ENCODE data around the gene SLC6A6.

Gene SLC6A6

DNA sequence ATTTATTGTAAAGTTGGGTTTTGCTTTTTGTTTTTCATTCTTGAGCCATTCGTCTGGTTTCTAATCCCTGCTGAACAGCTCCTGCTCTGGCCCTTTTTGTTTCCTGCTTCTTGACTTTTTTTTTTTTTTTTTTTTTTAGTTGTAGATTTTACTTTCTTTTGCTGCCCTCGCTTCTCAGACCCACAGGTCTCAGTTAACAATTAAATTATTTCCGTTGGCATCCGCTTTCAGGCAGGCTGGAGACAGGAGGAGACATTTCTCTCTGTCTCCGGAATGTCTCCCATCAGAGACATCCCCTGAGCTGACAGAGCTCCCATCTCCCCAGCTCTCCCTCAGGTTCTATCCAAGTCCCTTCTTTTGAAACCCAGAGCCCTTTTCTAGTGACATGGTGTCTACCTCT, 68.6 kb downstream of the SLC6A6 start:
- DNase-seq, result no peak

GRCh38 chr3:14471690-14472089, 69.3 kb downstream of the SLC6A6 start:
- no peak for DNase-seq

DNA sequence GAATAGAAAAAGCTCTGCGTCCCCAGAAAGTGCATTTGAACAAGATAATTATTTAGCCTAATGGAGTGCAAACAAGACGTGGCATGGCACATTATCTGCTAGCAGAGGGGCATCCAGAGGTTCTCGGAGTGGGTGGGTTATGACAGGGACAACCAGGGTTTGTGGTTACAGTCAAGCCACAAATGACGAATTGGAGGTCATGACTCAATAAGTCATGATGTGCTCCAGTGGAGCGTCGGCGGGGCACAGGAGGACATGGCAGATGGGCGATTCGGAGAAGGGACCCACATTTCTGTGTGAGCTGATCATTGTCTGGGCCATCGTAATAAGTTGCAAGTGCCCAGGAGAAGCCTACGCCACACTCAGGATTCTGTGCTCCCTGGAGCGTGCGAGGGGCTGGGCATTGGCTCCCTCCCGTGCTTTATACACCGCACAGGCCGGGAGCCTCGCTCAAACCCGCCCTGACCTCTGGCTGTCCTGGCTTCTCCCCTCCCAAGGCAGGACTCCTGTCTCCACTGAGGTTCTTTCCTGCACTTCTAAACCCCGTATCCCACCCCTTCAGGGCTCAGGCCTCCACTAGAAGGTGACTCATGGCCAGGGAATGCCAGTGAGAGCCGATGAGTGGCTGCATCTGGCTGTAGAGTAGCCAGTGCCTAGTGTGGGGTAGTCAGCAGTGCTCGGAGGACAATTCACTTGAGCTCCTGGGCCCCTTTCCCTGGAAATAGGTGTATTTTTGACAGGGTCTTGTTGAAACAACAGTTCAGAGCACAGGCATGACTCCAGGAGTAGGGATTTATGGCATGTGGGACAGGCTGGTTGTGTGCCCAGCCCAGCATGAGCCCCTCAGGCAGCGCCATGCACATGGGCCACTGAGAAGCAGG, 70.3 kb downstream of the SLC6A6 start:
- DNase-seq, result peak; percentile 66 to 91

DNA sequence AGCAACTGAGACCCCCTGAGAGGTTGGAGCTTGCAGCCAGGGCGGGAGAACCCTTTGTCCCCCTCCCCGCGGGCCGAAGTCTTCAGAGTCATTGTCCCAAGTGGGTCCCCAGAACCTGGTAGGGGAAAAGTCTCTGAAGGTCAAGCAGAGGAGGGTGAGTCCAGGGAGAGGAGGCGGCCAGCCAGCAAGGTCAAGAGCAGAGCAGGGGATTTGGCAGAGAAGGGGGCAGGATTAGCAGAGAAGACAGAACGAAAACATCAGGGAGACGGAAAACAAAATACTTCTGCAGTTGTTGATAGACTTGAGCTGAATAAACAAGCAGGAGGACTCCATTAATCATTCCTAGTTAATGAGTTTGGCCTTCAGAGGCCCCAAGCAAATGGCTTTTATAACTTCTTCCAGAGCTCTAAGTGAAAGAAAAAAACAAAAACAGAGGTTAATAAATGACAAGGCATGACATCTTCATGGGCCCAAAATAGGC, 71.0 kb downstream of the SLC6A6 start:
- no peak for DNase-seq

DNA sequence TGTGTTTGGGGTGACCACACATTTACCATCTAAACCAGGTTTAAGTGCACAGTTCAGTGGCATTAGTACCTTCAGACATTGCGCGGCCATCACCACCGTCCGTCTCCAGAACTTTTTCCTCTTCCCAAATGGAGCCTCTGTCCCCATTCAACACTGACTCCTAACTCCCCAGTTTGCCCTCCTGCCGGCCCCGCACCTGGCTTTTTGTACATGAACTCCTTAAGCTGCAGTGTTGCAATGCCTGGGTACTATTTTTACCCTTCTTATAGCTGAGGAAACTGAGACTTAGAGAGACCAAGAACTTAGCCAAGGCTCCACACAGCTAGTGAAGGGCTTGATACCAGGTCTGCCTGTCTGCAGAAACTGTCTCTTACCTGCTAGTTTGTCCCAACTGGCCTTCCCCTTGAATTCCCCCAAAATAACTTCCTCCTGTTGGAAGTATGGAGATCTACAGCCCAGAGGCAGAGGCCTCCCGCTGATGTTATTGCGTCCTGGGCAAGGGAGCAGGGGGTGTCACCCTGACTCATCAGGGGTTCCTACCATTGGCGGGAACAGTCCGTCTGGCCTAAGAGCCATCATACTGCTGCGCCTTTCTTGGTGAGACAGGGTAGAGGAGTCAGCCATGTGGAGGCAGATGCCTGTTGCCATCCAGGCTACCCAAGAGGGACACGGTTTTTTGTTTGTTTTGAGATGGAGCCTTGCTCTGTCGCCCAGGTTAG, 72.1 kb downstream of the SLC6A6 start:
- DNase-seq, result no peak

DNA sequence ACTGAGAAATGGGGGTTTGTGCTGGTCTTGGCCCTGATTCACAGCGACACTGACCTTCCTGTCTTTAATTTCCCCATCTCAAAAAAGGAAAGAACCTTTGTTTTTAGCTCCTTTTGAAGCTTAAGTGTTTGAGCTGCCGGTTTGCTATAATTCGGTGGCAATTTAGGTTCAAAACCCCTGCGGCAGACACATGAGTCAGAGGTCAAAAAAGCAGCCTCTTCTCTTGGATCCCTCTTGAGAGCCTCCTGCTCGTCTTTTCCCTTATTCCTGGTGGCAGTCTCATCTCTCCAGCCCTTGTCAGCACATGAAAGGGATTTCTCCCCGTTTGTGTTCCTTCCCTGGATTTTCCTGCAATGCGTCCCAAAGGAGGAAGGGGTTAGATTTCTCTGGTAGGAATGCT, 73.2 kb downstream of the SLC6A6 start:
- no peak for DNase-seq

- no peak for DNase-seq
Observed at GRCh38 chr3:14476583-14477265, 74.3 kb downstream of the SLC6A6 start.

GRCh38 chr3:14477311-14477935, 75.0 kb downstream of the SLC6A6 start:
- DNase-seq, result no peak

GRCh38 chr3:14478956-14479550, 76.6 kb downstream of the SLC6A6 start:
- no peak for DNase-seq

DNA sequence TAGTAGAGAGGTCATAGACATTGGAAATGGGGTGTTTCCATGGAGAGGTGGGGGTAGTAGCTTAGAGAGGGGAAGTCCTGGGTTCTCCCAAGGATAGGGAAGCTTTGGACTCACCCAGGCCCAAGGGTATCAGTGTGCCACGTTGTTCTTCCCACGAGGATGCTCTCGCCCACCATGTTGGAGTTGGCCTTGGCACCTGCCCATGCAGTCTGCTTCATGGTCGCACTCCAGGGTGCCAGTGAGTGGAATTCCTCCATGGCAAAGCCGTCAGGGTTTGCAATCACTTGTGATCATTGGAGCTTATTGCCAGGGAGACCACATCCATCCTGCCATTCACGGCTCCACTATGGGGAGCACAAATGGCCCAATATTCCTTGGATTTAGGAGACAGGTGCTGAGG, 77.2 kb downstream of the SLC6A6 start:
- no peak for DNase-seq

GRCh38 chr3:14480207-14481017, 78.0 kb downstream of the SLC6A6 start:
- no peak for DNase-seq

DNA sequence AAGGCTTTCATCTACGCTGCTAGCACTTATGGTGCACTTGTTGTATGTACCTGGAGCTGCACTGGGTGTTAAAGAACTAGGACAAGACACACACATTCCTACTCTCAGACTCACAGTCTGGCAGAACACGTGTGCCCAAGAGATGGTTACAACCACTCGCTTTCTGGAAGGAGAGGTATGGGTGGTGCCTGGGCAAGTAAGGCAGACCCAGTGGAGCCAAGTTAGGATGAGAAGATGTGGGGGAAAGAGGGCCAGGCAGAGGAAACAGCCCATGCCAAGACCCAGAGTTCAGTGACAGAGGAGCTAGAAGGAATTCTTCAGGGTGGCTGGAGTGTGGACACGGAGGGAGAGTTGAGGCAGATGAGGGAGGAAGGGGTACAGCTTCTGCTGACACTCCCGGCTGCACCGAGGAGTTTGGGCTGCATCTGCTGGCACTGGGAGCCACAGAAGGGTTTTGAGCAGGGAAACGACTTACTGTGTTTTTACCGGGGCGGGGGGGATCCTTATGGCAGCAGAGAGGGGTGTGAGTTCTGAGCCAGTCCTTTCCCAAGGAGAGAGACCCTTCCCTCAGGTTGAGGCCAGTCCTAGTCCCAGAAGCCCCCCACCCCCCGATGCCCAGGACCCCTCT, 78.7 kb downstream of the SLC6A6 start:
- no peak for DNase-seq

- DNase-seq, result no peak
Observed at GRCh38 chr3:14481646-14482036, 79.2 kb downstream of the SLC6A6 start.

- no peak for DNase-seq
Observed at GRCh38 chr3:14482271-14482721, 79.9 kb downstream of the SLC6A6 start.

GRCh38 chr3:14483286-14483685, 80.9 kb downstream of the SLC6A6 start:
- DNase-seq, result no peak

GRCh38 chr3:14484741-14485140, 82.3 kb downstream of the SLC6A6 start:
- no peak for DNase-seq

GRCh38 chr3:14485981-14486380, 83.6 kb downstream of the SLC6A6 start:
- no peak for DNase-seq

DNA sequence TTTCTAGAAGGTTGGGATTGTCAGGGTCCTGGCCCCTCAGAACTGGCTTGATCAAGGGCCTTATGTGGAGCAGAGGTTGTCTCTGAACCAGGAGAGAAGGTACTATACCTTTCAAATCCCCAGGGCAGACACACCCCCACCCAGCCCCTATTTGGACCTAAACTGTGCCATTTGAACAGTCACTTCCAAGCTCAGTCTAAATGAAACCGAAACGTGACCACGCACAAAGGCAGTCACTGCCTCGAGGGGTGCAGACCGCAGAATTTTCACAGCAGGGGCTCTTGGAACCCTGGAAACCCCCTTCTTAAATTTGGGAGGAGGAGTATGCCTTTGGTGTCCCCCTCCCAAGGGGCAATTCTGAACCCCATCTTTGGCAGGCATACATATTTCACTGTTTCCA, 84.1 kb downstream of the SLC6A6 start:
- DNase-seq, result no peak

GRCh38 chr3:14487086-14487485, 84.7 kb downstream of the SLC6A6 start:
- DNase-seq, result no peak

DNA sequence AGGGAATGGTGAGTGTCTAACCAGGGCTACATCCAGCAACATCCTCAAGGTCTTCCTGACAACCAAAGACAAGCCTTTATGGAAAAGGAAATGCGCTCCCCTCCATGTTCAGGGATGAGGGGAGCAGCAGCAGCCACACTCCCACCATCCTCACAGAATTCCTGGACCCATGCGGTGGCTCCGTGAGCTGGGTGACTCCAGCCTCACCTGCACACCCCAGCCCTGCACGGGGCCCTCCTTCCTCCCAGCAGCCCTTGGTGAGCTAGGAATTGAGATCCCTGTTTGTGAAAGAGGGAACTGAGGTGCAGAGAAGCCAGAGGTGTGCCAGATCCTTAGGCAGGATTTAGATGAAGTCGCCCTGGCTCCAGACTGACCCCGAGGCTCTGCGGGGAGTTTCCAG, 85.4 kb downstream of the SLC6A6 start:
- no peak for DNase-seq

Measured in inflammatory macrophage (primary cell).